Osteoblast (primary cell): ENCODE results near the gene ARHGAP8. TPM values are rescaled to one million over a fixed set of nuclear protein-coding genes. Genes with fewer than 3 reads are reported as not detected.
"Not testable (repeated sequence)": the region's sequence is repeated elsewhere in the genome, so short reads cannot be mapped to it uniquely, and the experiment has no call there.

Experiments used
- DNase-seq: peaks from one replicate; pipeline ENCODE4 v3.0.0; 2011; ENCODE audit warnings: low spot score, mixed read lengths; ENCODE audit not compliant: insufficient read length; ENCODE audit errors: missing footprints
- H2AFZ ChIP-seq: 2 replicates; pipeline ENCODE4 v1.6.0; 2011; ENCODE audit warnings: mild to moderate bottlenecking, low read length
- H3K27ac ChIP-seq: 2 replicates; pipeline ENCODE4 v1.5.1; 2011; ENCODE audit warnings: mild to moderate bottlenecking, low read depth, low read length, moderate library complexity
- H3K27me3 ChIP-seq: 2 replicates; pipeline ENCODE4 v1.6.0; 2012; ENCODE audit warnings: mild to moderate bottlenecking, control low read depth, inconsistent platforms, low read length, moderate library complexity; ENCODE audit not compliant: insufficient read depth
- H3K36me3 ChIP-seq: 2 replicates; pipeline ENCODE4 v1.5.1; 2011; ENCODE audit warnings: mild to moderate bottlenecking, low read length, control low read depth, moderate library complexity; ENCODE audit not compliant: insufficient read depth
- H3K4me1 ChIP-seq: 2 replicates; pipeline ENCODE4 v1.5.1; 2011; ENCODE audit warnings: mild to moderate bottlenecking, low read length, control low read depth, moderate library complexity; ENCODE audit not compliant: insufficient read depth
- H3K4me2 ChIP-seq: 2 replicates; pipeline ENCODE4 v1.6.0; 2011; ENCODE audit warnings: mild to moderate bottlenecking, low read length; ENCODE audit not compliant: insufficient read depth
- H3K4me3 ChIP-seq: fragments of 200-600 bp; sonication (generic); 3 replicates; pipeline ENCODE4 v1.5.1; 2012; ENCODE audit warnings: mild to moderate bottlenecking, low read length, inconsistent platforms; ENCODE audit not compliant: insufficient read depth
- H3K79me2 ChIP-seq: 2 replicates; pipeline ENCODE4 v1.6.0; 2012; ENCODE audit warnings: mild to moderate bottlenecking, low read length, control low read depth, inconsistent platforms; ENCODE audit not compliant: insufficient read depth
- H3K9me3 ChIP-seq: 2 replicates; pipeline ENCODE4 v1.5.1; 2011; ENCODE audit warnings: low read depth, low read length, control low read depth
- H4K20me1 ChIP-seq: 2 replicates; pipeline ENCODE4 v1.6.0; 2012; ENCODE audit warnings: mild to moderate bottlenecking, low read length, control low read depth; ENCODE audit not compliant: insufficient read depth
- total RNA-seq: library from RNA; depleted of rRNA; stranded (reverse); fragments of >200 nt; gene quantifications from 2 replicates; pipeline ENCODE4 v1.2.3, GENCODE V29; 2012
- TF ChIP-seq, protein P1 (sequence below): IDR thresholded peaks from 2 replicates; pipeline ENCODE4 v1.5.1; 2011; ENCODE audit warnings: mild to moderate bottlenecking, low read depth, low read length, moderate library complexity; ENCODE audit errors: extremely low read depth

ARHGAP8 gene
- total RNA-seq, 1 donor = 0.36 TPM

GRCh38 chr22:44799077-44799945, 46.9 kb downstream of the ARHGAP8 start:
- H3K4me1 ChIP-seq = no peaks in the 10 kb centered on the region
- no peaks in the 10 kb centered on the region for H4K20me1 ChIP-seq
- H3K27ac ChIP-seq = no peak overlapping the region
- TF ChIP-seq, protein P1, sequence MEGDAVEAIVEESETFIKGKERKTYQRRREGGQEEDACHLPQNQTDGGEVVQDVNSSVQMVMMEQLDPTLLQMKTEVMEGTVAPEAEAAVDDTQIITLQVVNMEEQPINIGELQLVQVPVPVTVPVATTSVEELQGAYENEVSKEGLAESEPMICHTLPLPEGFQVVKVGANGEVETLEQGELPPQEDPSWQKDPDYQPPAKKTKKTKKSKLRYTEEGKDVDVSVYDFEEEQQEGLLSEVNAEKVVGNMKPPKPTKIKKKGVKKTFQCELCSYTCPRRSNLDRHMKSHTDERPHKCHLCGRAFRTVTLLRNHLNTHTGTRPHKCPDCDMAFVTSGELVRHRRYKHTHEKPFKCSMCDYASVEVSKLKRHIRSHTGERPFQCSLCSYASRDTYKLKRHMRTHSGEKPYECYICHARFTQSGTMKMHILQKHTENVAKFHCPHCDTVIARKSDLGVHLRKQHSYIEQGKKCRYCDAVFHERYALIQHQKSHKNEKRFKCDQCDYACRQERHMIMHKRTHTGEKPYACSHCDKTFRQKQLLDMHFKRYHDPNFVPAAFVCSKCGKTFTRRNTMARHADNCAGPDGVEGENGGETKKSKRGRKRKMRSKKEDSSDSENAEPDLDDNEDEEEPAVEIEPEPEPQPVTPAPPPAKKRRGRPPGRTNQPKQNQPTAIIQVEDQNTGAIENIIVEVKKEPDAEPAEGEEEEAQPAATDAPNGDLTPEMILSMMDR = no peak
- no peaks in the 10 kb centered on the region for H3K36me3 ChIP-seq
- H3K4me3 ChIP-seq = no peak overlapping the region
- no peaks in the 10 kb centered on the region for H3K79me2 ChIP-seq
- no peaks in the 10 kb centered on the region for H3K27me3 ChIP-seq
- H3K4me2 ChIP-seq = no peak overlapping the region
- no peak overlapping the region for H2AFZ ChIP-seq
- no peaks in the 10 kb centered on the region for H3K9me3 ChIP-seq
- peak; percentile 68 for DNase-seq

DNA sequence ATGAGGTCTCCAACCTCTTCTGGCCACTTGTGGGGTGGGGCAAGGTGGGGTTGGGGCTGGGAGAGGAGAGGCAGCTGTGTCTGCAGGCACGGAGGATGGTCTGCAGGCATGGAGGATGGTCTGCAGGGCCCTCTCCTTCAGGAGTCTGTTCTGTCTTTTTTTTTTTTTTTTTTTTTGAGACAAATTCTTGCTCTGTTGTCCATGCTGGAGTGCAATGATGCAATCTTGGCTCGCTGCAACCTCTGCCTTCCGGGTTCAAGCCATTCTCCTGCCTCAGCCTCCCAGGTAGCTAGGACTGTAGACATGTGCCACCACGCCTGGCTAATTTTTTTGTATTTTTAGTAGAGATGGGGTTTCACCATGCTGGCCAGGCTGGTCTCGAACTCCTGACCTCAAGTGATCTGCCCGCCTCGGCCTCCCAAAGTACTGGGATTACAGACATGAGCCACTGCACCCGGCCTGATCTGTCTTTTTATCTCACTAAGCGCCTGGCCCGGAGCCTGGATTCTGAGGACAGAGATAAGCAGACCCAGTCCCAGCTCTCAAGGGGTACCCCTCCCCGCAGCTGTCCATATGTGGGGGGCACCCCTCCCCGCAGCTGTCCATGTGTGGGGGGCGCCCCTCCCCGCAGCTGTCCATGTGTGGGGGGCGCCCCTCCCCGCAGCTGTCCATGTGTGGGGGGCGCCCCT, 47.7 kb downstream of the ARHGAP8 start:
- not testable (repeated sequence) for H3K4me1 ChIP-seq, H3K79me2 ChIP-seq, DNase-seq, H4K20me1 ChIP-seq, H3K27ac ChIP-seq, H2AFZ ChIP-seq, H3K9me3 ChIP-seq, H3K27me3 ChIP-seq, H3K4me3 ChIP-seq, H3K36me3 ChIP-seq, H3K4me2 ChIP-seq

DNA sequence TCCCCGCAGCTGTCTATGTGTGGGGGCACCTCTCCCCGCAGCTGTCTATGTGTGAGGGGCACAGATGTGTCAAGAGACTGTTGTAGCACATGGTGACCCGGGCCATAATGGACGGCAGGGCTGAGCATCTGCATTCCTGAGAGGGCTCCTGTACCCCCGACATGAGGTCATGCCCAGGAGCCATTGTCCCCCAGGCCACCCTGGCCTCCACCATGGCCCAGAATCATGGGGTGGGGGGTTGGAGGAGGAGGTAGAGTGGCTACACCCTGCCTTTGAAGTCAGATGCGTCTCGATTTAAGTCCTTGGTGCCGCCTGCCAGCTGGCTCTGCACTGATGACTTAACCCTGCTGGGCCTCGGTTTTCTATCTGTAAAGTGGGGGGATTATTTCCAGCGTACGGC, 49.1 kb downstream of the ARHGAP8 start:
- peak; percentile 29 for DNase-seq
- H3K36me3 ChIP-seq = no peaks in the 10 kb centered on the region
- H3K79me2 ChIP-seq = no peaks in the 10 kb centered on the region
- no peaks in the 10 kb centered on the region for H3K9me3 ChIP-seq
- TF ChIP-seq, protein P1 = no peak
- no peak overlapping the region for H3K4me3 ChIP-seq
- H2AFZ ChIP-seq = no peak overlapping the region
- no peak overlapping the region for H3K4me2 ChIP-seq
- H3K4me1 ChIP-seq = no peaks in the 10 kb centered on the region
- H3K27ac ChIP-seq = no peak overlapping the region
- peaks cover 9% of the 10 kb centered on the region for H3K27me3 ChIP-seq
- H4K20me1 ChIP-seq = no peaks in the 10 kb centered on the region

GRCh38 chr22:44802071-44802700, 49.8 kb downstream of the ARHGAP8 start:
- peak; percentile 38 for DNase-seq
- TF ChIP-seq, protein P1 = no peak
- Histone ChIP-seq H2AFZ (no peak overlapping the region), H3K27me3 (peaks cover 9% of the 10 kb centered on the region), H4K20me1 (no peaks in the 10 kb centered on the region), H3K36me3 (no peaks in the 10 kb centered on the region), H3K9me3 (no peaks in the 10 kb centered on the region), H3K4me1 (no peaks in the 10 kb centered on the region), H3K4me3 (no peak overlapping the region), H3K4me2 (no peak overlapping the region), H3K27ac (no peak overlapping the region), H3K79me2 (no peaks in the 10 kb centered on the region)
